Measurements from ENCODE around the gene MSI2.

The MSI2 gene

GRCh38 chr17:57678393-57678792 lies 422.1 kb downstream of the MSI2 start:
- no peak for DNase-seq

- no peak for DNase-seq
Observed at GRCh38 chr17:57679356-57679755, 423.0 kb downstream of the MSI2 start.

- no peak for DNase-seq
Observed at GRCh38 chr17:57679906-57680695, 423.8 kb downstream of the MSI2 start.

GRCh38 chr17:57682701-57683100 lies 426.4 kb downstream of the MSI2 start:
- no peak for DNase-seq

GRCh38 chr17:57684711-57685498 lies 428.6 kb downstream of the MSI2 start:
- no peak for DNase-seq

GRCh38 chr17:57685499-57686132 lies 429.3 kb downstream of the MSI2 start:
- DNase-seq = no peak

GRCh38 chr17:57687642-57688041 lies 431.3 kb downstream of the MSI2 start:
- DNase-seq = no peak

- DNase-seq = no peak
Observed at GRCh38 chr17:57689254-57689653, 432.9 kb downstream of the MSI2 start.

GRCh38 chr17:57691939-57692338 lies 435.6 kb downstream of the MSI2 start:
- no peak for DNase-seq

- no peak for DNase-seq
Observed at GRCh38 chr17:57692770-57693169, 436.4 kb downstream of the MSI2 start.

GRCh38 chr17:57694051-57694450 lies 437.7 kb downstream of the MSI2 start:
- no peak for DNase-seq

GRCh38 chr17:57696050-57696449 lies 439.7 kb downstream of the MSI2 start:
- DNase-seq = no peak

- DNase-seq = no peak
Observed at GRCh38 chr17:57697197-57697596, 440.9 kb downstream of the MSI2 start.

GRCh38 chr17:57697891-57698711 lies 441.8 kb downstream of the MSI2 start:
- DNase-seq = peak; percentile 13

- DNase-seq = no peak
Observed at GRCh38 chr17:57699751-57700219, 443.5 kb downstream of the MSI2 start.

- DNase-seq = no peak
Observed at GRCh38 chr17:57701124-57701523, 444.8 kb downstream of the MSI2 start.

GRCh38 chr17:57703273-57703672 lies 446.9 kb downstream of the MSI2 start:
- no peak for DNase-seq

GRCh38 chr17:57704448-57704847 lies 448.1 kb downstream of the MSI2 start:
- no peak for DNase-seq

- DNase-seq = no peak
Observed at GRCh38 chr17:57705921-57706695, 449.8 kb downstream of the MSI2 start.

- DNase-seq = no peak
Observed at GRCh38 chr17:57706761-57707160, 450.4 kb downstream of the MSI2 start.

GRCh38 chr17:57707892-57708291 lies 451.6 kb downstream of the MSI2 start:
- DNase-seq = no peak

- DNase-seq = no peak
Observed at GRCh38 chr17:57708410-57708809, 452.1 kb downstream of the MSI2 start.

Measured in CD4-positive, alpha-beta T cell treated with Interleukin-10 for 1 hour (primary cell).